Common myeloid progenitor, CD34-positive (primary cell): ENCODE measurements around the gene CCND3.
A peak's percentile ranks its signal among the peaks of the same experiment; 100 is the strongest.

Experiments
- CTCF ChIA-PET: fragments of 350-600 bp; sonication (Branson Sonifier 250); formaldehyde crosslinking; loops from one replicate; lab custom pipeline; 2021; ENCODE audit warnings: antibody characterized with exemption; lab: Charles Lee
- POLR2A ChIA-PET: fragments of 350-600 bp; sonication (Branson Sonifier 250); formaldehyde crosslinking; loops from one replicate; lab custom pipeline; 2021; ENCODE audit warnings: antibody characterized with exemption; lab: Charles Lee
- DNase-seq, 3 donors: peaks; one replicate each; pipeline versions ENCODE4 v3.0.0 to v3.0.0-alpha.2; 2013
- H3K27ac ChIP-seq, 2 experiments: 1 replicate in 1 of 2; 2 replicates in 1 of 2; pipeline ENCODE4 v1.7.0; 2013; ENCODE audit warnings: inconsistent platforms in 2 of 2, low read length in 2 of 2, mild to moderate bottlenecking in 2 of 2, low read depth in 1 of 2, moderate library complexity in 1 of 2; ENCODE audit not compliant: severe bottlenecking in 2 of 2, insufficient read depth in 1 of 2, poor library complexity in 1 of 2
- H3K27me3 ChIP-seq, 5 experiments: replicated peaks in 2 of 5; 1 replicate in 3 of 5; 2 replicates in 2 of 5; pipeline versions ENCODE4 v1.6.1 to v1.7.0; 2013; ENCODE audit warnings: low read length in 4 of 5, mild to moderate bottlenecking in 2 of 5, moderate library complexity in 2 of 5, inconsistent platforms in 1 of 5; ENCODE audit not compliant: insufficient read depth in 5 of 5, control insufficient read depth in 4 of 5
- H3K36me3 ChIP-seq, 4 experiments: 1 replicate in 2 of 4; 2 replicates in 2 of 4; pipeline versions ENCODE4 v1.6.1 to v1.7.0; 2013; ENCODE audit warnings: low read length in 3 of 4, control low read depth in 1 of 4, mild to moderate bottlenecking in 1 of 4; ENCODE audit not compliant: control insufficient read depth in 4 of 4, insufficient read depth in 4 of 4
- H3K4me1 ChIP-seq, 4 experiments: 1 replicate in 3 of 4; 2 replicates in 1 of 4; pipeline versions ENCODE4 v1.6.1 to v1.7.1; 2013; ENCODE audit warnings: low read length in 3 of 4, mild to moderate bottlenecking in 3 of 4, control low read depth in 1 of 4, inconsistent platforms in 1 of 4, moderate library complexity in 1 of 4; ENCODE audit not compliant: control insufficient read depth in 4 of 4, insufficient read depth in 4 of 4; ENCODE audit errors: control extremely low read depth in 1 of 4
- H3K4me3 ChIP-seq, 7 experiments: 1 replicate in 4 of 7; 2 replicates in 3 of 7; pipeline versions ENCODE4 v1.5.1 to v1.7.0; 2013; ENCODE audit warnings: mild to moderate bottlenecking in 7 of 7, low read length in 6 of 7, moderate library complexity in 6 of 7, inconsistent platforms in 2 of 7, low read depth in 2 of 7, control low read depth in 1 of 7; ENCODE audit not compliant: insufficient read depth in 4 of 7, control insufficient read depth in 1 of 7; ENCODE audit errors: extremely low read depth in 1 of 7
- H3K9me3 ChIP-seq, 5 experiments: 1 replicate in 4 of 5; 2 replicates in 1 of 5; pipeline versions ENCODE4 v1.6.1 to v1.7.1; 2013; ENCODE audit warnings: low read length in 4 of 5, mild to moderate bottlenecking in 2 of 5, inconsistent platforms in 1 of 5, low read depth in 1 of 5, moderate library complexity in 1 of 5; ENCODE audit not compliant: control insufficient read depth in 4 of 5, insufficient read depth in 2 of 5; ENCODE audit errors: control extremely low read depth in 1 of 5
- WGBS: methylation state at CpG from one replicate; pipeline ENCODE4 v1.1.5; 2013; ENCODE audit not compliant: insufficient coverage; 5-methylcytosine and 5-hydroxymethylcytosine counted together

CCND3 gene

DNA sequence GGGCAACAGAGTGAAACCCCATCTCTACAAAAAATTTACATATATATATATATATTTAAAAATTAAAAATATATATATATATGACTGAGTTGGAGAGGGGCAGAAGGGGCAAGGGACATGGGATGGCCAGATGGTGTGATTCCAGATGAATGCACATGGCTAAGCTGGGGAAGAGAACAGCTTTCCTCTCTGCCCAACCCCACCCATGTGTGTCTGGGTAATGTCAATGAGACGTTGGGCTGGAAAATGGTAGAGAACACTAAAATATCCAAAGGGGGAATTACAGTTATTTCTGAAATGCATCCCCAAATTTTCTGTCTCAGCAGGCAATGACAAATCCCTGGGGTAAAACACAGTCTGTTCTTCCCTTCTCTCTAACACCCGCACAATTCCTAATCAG, 31.2 kb upstream of the CCND3 start:
- Histone ChIP-seq H3K4me3 (no peak overlapping the region), H3K27ac (no peak overlapping the region), H3K27me3 (no peaks in the 10 kb centered on the region), H3K4me1 (peaks cover 0 to 6% (median 5%) of the 10 kb centered on the region in 4 experiments), H3K9me3 (no peaks in the 10 kb centered on the region), H3K36me3 (peaks cover 0 to 2% (median 0%) of the 10 kb centered on the region in 4 experiments)
- 100% methylated on average over 1 of the region's 2 CpGs for WGBS
- CTCF ChIA-PET, result interaction anchor here (1.1 to 1.6 kb wide), 4 partner anchors 8 to 52 kb away, joined by 3 to 4 read pairs (median 3); partner anchors contain the start of gene MED20
- DNase-seq, result no peak
- POLR2A ChIA-PET, result no interaction called here

DNA sequence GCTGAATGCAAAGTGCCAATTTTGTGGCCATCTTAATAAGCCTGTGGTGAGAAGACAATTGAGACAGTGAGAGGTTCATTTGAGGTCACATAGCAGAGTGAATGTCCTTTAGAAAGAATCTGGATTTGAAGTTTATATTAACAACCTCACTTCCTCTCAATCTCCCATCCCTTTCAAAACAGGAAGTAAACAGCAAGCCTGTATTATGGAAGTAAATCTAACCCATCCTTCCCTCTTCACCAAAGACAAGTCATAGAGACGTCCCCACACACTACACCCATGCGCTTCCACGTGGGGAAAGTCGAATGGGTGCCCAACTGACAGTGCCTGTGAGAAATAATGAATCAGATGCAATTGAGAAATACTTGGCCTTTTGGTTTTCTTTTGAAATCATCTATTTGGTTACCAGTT, 28.8 kb upstream of the CCND3 start:
- Histone ChIP-seq H3K4me3 (no peak overlapping the region), H3K4me1 (peaks cover 5 to 21% (median 12%) of the 10 kb centered on the region in 4 experiments), H3K27ac (no peak overlapping the region), H3K27me3 (no peaks in the 10 kb centered on the region), H3K9me3 (no peaks in the 10 kb centered on the region), H3K36me3 (peaks cover 0 to 2% (median 0%) of the 10 kb centered on the region in 4 experiments)
- ChIA-PET POLR2A (no interaction called here), CTCF (no interaction called here)
- peak in 2 of 3 donors; percentile 40 to 56 for DNase-seq
- WGBS, result no CpG with 5 or more reads among the region's 4 CpGs

DNA sequence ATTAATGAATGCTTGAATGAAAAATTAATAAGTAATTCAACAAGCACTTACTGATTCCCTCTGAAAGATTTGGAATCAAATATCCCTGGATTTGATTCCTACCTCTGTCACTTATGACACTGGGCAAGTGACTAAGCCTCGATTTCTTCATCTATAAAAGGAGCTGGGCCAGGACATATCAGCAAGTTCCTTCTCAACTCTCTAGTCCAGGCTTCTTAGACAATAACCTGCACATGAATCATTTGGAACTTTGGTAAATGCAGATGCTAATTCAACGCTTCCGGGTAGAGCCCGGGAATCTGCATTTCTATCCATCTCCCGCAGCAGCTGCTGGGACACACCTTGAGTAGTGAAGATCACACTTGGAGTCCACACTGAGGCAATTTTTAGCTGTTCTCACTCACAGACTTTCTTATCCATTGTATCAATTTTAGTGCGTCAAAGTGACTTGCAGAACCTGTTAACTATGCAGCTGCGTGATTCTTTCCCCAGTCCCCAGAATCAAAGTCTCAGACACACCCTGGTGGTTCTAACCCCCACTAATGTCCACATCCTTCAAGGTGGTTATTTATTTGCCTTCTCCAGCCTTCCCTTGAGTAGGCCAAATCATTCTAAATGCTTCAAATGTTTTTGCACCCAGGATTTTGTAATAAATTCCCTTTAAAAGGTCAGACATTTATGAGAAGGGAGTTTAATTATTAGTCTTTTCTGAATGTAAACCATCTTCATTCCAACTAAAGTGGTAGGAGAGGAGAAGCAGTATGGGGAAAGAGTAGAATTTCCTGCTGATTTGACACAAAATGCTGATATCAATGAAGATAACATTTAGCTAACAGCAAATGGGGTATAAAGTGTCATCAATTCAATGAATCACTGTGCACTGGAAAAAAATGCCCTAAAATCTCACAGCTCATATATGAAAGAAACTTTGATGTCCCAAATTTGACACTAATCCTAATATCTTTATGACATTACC, 26.0 kb upstream of the CCND3 start:
- 92% methylated on average over 7 of the region's 7 CpGs for WGBS
- peak overlapping the region in 1 of 2 experiments; percentile 52 for H3K27ac ChIP-seq
- H3K36me3 ChIP-seq, result no peaks in the 10 kb centered on the region
- CTCF ChIA-PET, result interaction anchor here (0.7 to 1.1 kb wide), 2 partner anchors 35 kb away, joined by 3 read pairs; no protein-coding TSS in a partner anchor
- DNase-seq, result peak in 2 of 3 donors; percentile 18 to 26
- peaks cover 5 to 21% (median 12%) of the 10 kb centered on the region in 4 experiments for H3K4me1 ChIP-seq
- no peak overlapping the region for H3K4me3 ChIP-seq
- H3K27me3 ChIP-seq, result no peaks in the 10 kb centered on the region
- no peaks in the 10 kb centered on the region for H3K9me3 ChIP-seq
- POLR2A ChIA-PET, result interaction anchor here (0.6 kb wide), 1 partner anchor 32 kb away, joined by 3 read pairs; no protein-coding TSS in a partner anchor

DNA sequence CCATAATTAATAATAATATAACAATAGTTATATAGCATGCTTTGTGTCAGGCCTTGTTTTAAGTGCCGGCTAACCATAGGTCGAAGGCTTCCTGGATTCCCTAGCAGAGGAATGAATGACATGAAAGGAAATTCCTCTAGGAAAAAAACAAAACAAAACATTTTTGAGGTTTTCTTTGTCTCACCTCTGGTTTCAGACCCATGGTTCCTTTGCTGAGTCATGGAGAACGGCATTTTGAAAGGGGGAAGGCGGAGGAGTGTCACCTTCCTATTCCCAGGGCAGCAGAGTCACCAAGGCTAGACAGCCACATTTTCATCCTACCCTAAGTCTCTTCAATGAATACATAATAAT, 25.3 kb upstream of the CCND3 start:
- WGBS, result no CpG with 5 or more reads among the region's 4 CpGs
- Histone ChIP-seq H3K36me3 (no peaks in the 10 kb centered on the region), H3K27me3 (no peaks in the 10 kb centered on the region), H3K4me3 (no peak overlapping the region), H3K27ac (peak overlapping the region in 1 of 2 experiments; percentile 52), H3K4me1 (peaks cover 5 to 22% (median 12%) of the 10 kb centered on the region in 4 experiments), H3K9me3 (no peaks in the 10 kb centered on the region)
- peak; percentile 25 to 59 (median 49) for DNase-seq
- ChIA-PET CTCF (interaction anchor here (1.6 kb wide), 1 partner anchor 31 kb away, joined by 10 read pairs; no protein-coding TSS in a partner anchor), POLR2A (no interaction called here)

DNA sequence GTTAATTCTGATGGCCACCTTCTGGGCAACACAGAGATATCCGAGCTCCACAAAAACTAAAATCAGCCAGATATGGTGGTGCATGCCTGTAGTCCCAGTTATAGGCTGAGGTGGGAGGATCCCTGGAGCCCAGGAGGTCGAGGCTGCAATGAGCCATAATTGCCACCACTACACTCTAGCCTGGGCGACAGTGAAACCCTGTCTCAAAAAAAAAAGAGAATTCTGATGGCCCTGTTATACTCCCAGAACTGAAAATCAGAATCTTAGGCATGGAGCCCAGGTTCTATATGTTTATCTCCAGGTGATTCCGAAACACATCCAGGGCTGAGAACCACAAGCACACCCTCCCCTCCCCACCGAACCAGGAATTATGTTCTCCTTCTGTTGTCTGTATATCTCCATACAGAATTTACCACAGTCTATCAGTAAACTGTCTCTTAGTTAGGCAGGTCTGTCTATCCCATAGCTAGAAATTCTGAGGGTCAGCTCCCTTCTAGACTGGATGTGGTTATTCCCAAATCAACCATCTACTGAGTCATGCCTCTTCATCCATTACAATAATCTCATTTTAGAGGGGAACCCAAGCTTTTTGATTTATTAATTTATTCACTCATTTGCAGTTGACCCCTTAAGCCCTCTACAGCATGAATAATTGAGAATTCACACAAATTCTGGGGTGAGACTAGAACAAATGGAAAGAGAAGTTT, 24.8 kb upstream of the CCND3 start:
- POLR2A ChIA-PET, result no interaction called here
- CTCF ChIA-PET, result interaction anchor here (1.0 to 1.6 kb wide), 2 partner anchors 31 to 78 kb away, joined by 3 to 10 read pairs; no protein-coding TSS in a partner anchor
- peak overlapping the region in 1 of 2 experiments; percentile 52 for H3K27ac ChIP-seq
- no peaks in the 10 kb centered on the region for H3K27me3 ChIP-seq
- DNase-seq, result no peak
- no peak overlapping the region for H3K4me3 ChIP-seq
- no peaks in the 10 kb centered on the region for H3K9me3 ChIP-seq
- no peaks in the 10 kb centered on the region for H3K36me3 ChIP-seq
- peaks cover 5 to 27% (median 16%) of the 10 kb centered on the region in 4 experiments for H3K4me1 ChIP-seq
- WGBS, result 100% methylated on average over 4 of the region's 5 CpGs

DNA sequence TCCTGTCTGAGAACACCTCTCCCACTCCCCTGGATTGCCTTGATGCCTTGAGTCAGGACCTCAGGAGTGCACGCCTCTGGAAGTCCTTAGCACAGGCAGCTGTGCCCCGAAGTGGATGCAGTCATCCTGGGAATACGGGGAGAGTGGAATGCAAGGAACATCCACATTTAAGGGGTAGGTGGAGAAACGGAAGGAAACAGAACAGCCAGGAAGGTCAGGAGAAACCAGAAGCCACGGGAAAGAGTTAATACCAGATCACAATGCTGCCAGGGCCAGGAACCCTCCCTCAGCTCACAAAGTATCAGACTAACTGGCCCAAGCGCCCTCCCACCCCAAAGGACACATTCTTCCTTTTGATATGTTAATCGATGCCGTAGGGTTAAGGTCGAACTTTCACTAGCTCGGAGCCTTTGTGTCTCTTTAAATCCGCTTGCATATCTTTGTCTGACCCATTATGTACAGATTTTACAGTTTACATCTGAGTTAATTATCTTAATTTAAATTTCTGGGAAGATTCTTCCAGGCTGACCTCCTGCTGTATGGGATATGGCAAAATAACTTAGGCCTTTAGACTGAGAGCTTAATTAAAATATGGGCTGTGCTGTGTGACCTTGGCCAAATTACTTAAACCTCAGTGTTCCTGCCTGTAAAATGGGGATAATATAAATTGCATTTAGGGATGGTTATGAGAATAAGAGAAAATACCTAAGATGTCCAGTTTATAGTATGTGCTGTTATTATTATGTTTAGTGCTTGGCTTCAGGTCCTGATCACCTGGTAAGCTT, 24.0 kb upstream of the CCND3 start:
- Histone ChIP-seq H3K9me3 (no peaks in the 10 kb centered on the region), H3K36me3 (no peaks in the 10 kb centered on the region), H3K4me1 (peaks cover 4 to 27% (median 16%) of the 10 kb centered on the region in 4 experiments), H3K27me3 (no peaks in the 10 kb centered on the region), H3K4me3 (no peak overlapping the region), H3K27ac (no peak overlapping the region)
- POLR2A ChIA-PET, result no interaction called here
- CTCF ChIA-PET, result interaction anchor here (1.0 to 1.6 kb wide), 3 partner anchors 14 to 79 kb away, joined by 3 to 10 read pairs (median 3); no protein-coding TSS in a partner anchor
- 100% methylated on average over 5 of the region's 11 CpGs for WGBS
- DNase-seq, result no peak
